Measurements from ENCODE around the gene MON1A. TPM values are rescaled to one million over a fixed set of nuclear protein-coding genes. Genes with fewer than 3 reads are reported as not detected.

Gene MON1A
- total and polyA plus RNA-seq, 2 of the 8 experiments (the other 6 are each of a cell fraction or from before 2014, with no cell fraction given): 10.3 to 14.1 TPM

GRCh38 chr3:49939858-49940666, 10.5 kb upstream of the MON1A start, which contains the start of gene RBM6 (continued):
- TF ChIP-seq TCF12 (IDR thresholded peaks at IDR 0.05; ENCODE audit: low read depth, low read length) (peak; percentile 64; the same call in 1 of the 2 replicates), PHF8 (conservative IDR thresholded peaks at IDR 0.05; ENCODE audit: low read depth, low read length) (peak; percentile 98), YY1 (IDR thresholded peaks at IDR 0.05; ENCODE audit: low read depth, low read length) (no peak), TAF1 (IDR thresholded peaks at IDR 0.05; ENCODE audit: low read depth, low read length) (peak; percentile 73), RNF2 (IDR thresholded peaks at IDR 0.05; ENCODE audit: borderline replicate concordance, low read depth, low read length, missing control alignments, poor library complexity, severe bottlenecking) (no peak), SP4 (IDR thresholded peaks at IDR 0.05; ENCODE audit: low read length) (peak; percentile 55; the same call in 1 of the 2 replicates), POLR2AphosphoS5 (IDR thresholded peaks at IDR 0.05; ENCODE audit: low read depth, low read length) (peak; percentile 44), TEAD4 (IDR thresholded peaks at IDR 0.05; ENCODE audit: low read depth, low read length) (no peak), CREB1 (IDR thresholded peaks at IDR 0.05) (peak; percentile 90), EZH2 (IDR thresholded peaks at IDR 0.05; ENCODE audit: low read depth, low read length, severe bottlenecking) (no peak), KDM4A (IDR thresholded peaks at IDR 0.05; ENCODE audit: low read depth, low read length, severe bottlenecking) (peak; percentile 94), POLR2A (IDR thresholded peaks at IDR 0.05; ENCODE audit: control extremely low read depth in 1 of 2, low read depth in 2 of 2, low read length in 2 of 2) (peak; percentile 66 to 80)
